Peyer's patch (tissue), 4 donors: ENCODE measurements around the gene CUL3.

Source experiments
- CTCF ChIP-seq, 6 experiments: fragments of 450-650 bp in 4 of 6; fragments of 200-600 bp in 2 of 6; sonication (generic) in 1 of 6; IDR thresholded peaks; one replicate each; pipeline ENCODE4 v1.5.1; 2017 to 2019; ENCODE audit warnings: antibody characterized with exemption in 6 of 6, mild to moderate bottlenecking in 3 of 6, moderate library complexity in 1 of 6
- POLR2A ChIP-seq, 2 donors: fragments of 450-650 bp; IDR thresholded peaks; one replicate each; pipeline ENCODE4 v1.5.1; 2017; ENCODE audit warnings: antibody characterized with exemption in 2 of 2, mild to moderate bottlenecking in 2 of 2, moderate library complexity in 2 of 2

GRCh38 chr2:224563537-224563936 lies 21.6 kb downstream of the CUL3 start:
- TF ChIP-seq CTCF (IDR thresholded peaks at IDR 0.05), result no peak
- TF ChIP-seq POLR2A (IDR thresholded peaks at IDR 0.05), result no peak
